Lung (tissue), 12 donors: ENCODE measurements around the gene TMEM59L. TPM values are rescaled to one million over a fixed set of nuclear protein-coding genes. Genes with fewer than 3 reads are reported as not detected.
A peak's percentile ranks its signal among the peaks of the same experiment; 100 is the strongest.

Source experiments
- ATAC-seq: fragments of 200-7000 bp; cut with Tn5 transposase; one replicate; pipeline ENCODE4 v1.9.1; 2020; ENCODE audit warnings: moderate number of reproducible peaks; ENCODE audit not compliant: insufficient read depth, low FRiP score
- DNase-seq, 3 donors: peaks; one replicate each; pipeline ENCODE4 v3.0.0-alpha.2; 2013 to 2017
- H3K27ac ChIP-seq, 2 donors: one replicate each; pipeline ENCODE4 v1.5.1; 2013; ENCODE audit warnings: mild to moderate bottlenecking in 2 of 2, moderate library complexity in 2 of 2, control low read depth in 1 of 2, inconsistent platforms in 1 of 2, low read depth in 1 of 2, low read length in 1 of 2
- H3K27me3 ChIP-seq, 3 donors: one replicate each; pipeline ENCODE4 v1.5.1; 2013; ENCODE audit warnings: low read length in 2 of 3; ENCODE audit not compliant: control insufficient read depth in 3 of 3, insufficient read depth in 3 of 3
- H3K36me3 ChIP-seq, 4 donors: one replicate each; pipeline ENCODE4 v1.5.1; 2013; ENCODE audit warnings: low read length in 4 of 4, mild to moderate bottlenecking in 1 of 4, moderate library complexity in 1 of 4; ENCODE audit not compliant: control insufficient read depth in 4 of 4, insufficient read depth in 4 of 4
- H3K4me1 ChIP-seq, 5 donors: one replicate each; pipeline ENCODE4 v1.5.1; 2013; ENCODE audit warnings: low read length in 5 of 5, mild to moderate bottlenecking in 2 of 5, moderate library complexity in 1 of 5; ENCODE audit not compliant: control insufficient read depth in 5 of 5, insufficient read depth in 5 of 5
- H3K4me3 ChIP-seq: one replicate; pipeline ENCODE4 v1.5.1; 2013; ENCODE audit warnings: mild to moderate bottlenecking, control low read depth, moderate library complexity
- H3K9ac ChIP-seq, 2 donors: one replicate each; pipeline ENCODE4 v1.5.1; 2013; ENCODE audit warnings: low read length in 2 of 2, control low read depth in 1 of 2; ENCODE audit not compliant: insufficient read depth in 1 of 2
- H3K9me3 ChIP-seq, 4 donors: one replicate each; pipeline ENCODE4 v1.5.1; 2013; ENCODE audit warnings: low read length in 3 of 4, mild to moderate bottlenecking in 1 of 4, moderate library complexity in 1 of 4; ENCODE audit not compliant: control insufficient read depth in 4 of 4, insufficient read depth in 3 of 4
- WGBS, 2 donors: extraction: QIAGEN DNeasy Blood & Tissue Kit; methylation state at CpG; one replicate each; pipeline ENCODE4 v1.1.7; 2013; 5-methylcytosine and 5-hydroxymethylcytosine counted together
- polyA plus RNA-seq, 2 donors: library from polyadenylated mRNA; stranded (reverse); fragments of 200-250 nt; gene quantifications; one replicate each; pipeline ENCODE4 v1.2.1, GENCODE V29; 2013
- total RNA-seq, 2 donors: library from RNA; depleted of rRNA in 1 of 2; stranded (reverse); fragments of >200 nt in 1 of 2; gene quantifications; one replicate each; pipeline ENCODE4 v1.2.1, GENCODE V29; 2014 to 2021
- TF ChIP-seq, protein P1 (sequence below): IDR thresholded peaks from 2 replicates; pipeline ENCODE4 v1.5.1; 2012; ENCODE audit warnings: mild to moderate bottlenecking; ENCODE audit errors: control extremely low read depth, extremely low read depth
- donor health status: control.
- donor health status: control.
- donor health status: Bipolar disorder and iron deficiency.
- donor health status: healthy.
- donor health status: DM: yes; HTN: yes; CAD: no.

TMEM59L gene
- total and polyA plus RNA-seq, 4 donors, result 0.49 to 2.8 (median 1.4) TPM

DNA sequence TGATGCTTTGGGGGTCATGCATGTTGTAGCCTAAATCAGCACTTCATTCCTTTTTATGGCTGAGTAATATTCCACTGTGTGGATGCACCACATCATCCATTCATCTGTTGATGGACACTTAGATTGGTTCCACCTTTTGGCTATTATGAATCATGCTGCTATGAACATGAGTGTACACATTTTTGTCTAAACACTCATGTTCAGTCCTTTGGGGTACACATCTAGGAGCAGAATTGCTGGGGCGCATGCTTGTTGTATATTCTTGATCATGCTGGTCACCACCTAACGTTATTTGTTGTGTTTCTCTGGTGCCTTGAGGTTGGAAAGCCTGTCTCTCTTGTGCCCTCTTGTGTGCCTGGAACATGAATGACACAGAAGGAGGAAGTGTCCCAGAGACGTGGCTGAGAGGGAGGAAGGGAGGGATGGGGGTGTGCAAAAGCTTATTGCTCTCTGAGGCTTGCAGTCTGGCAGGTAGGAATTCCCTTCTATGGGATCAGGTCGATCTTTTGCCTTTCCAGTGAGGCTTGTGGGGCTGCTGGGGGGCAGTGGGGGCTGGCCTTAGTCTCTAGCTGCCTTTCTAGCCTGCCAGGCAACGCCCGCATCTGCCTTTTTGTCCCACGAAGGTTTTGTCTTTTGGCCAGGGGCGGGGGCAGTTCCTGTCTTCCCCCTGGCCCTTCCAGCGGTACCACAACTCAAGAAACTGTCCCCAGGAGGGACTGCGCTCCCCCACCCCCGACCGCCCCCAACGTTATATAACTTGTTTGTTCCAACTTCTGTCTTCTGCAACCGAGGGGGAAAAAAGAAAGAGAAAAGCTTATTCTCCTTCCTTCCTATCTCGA is 31.7 kb downstream of the TMEM59L start:
- H3K4me3 ChIP-seq, result no peak overlapping the region
- TF ChIP-seq, protein P1, sequence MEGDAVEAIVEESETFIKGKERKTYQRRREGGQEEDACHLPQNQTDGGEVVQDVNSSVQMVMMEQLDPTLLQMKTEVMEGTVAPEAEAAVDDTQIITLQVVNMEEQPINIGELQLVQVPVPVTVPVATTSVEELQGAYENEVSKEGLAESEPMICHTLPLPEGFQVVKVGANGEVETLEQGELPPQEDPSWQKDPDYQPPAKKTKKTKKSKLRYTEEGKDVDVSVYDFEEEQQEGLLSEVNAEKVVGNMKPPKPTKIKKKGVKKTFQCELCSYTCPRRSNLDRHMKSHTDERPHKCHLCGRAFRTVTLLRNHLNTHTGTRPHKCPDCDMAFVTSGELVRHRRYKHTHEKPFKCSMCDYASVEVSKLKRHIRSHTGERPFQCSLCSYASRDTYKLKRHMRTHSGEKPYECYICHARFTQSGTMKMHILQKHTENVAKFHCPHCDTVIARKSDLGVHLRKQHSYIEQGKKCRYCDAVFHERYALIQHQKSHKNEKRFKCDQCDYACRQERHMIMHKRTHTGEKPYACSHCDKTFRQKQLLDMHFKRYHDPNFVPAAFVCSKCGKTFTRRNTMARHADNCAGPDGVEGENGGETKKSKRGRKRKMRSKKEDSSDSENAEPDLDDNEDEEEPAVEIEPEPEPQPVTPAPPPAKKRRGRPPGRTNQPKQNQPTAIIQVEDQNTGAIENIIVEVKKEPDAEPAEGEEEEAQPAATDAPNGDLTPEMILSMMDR, result no peak
- no peaks in the 10 kb centered on the region for H3K9me3 ChIP-seq
- no peak for ATAC-seq
- peaks cover 0 to 16% (median 12%) of the 10 kb centered on the region in 5 donors for H3K4me1 ChIP-seq
- DNase-seq, result no peak
- 27 to 55% methylated on average over 15 of the region's 15 CpGs for WGBS, 2 donors
- no peak overlapping the region for H3K9ac ChIP-seq
- H3K36me3 ChIP-seq, result peaks cover 0 to 2% (median 0%) of the 10 kb centered on the region in 4 donors
- no peak overlapping the region for H3K27ac ChIP-seq
- no peaks in the 10 kb centered on the region for H3K27me3 ChIP-seq

DNA sequence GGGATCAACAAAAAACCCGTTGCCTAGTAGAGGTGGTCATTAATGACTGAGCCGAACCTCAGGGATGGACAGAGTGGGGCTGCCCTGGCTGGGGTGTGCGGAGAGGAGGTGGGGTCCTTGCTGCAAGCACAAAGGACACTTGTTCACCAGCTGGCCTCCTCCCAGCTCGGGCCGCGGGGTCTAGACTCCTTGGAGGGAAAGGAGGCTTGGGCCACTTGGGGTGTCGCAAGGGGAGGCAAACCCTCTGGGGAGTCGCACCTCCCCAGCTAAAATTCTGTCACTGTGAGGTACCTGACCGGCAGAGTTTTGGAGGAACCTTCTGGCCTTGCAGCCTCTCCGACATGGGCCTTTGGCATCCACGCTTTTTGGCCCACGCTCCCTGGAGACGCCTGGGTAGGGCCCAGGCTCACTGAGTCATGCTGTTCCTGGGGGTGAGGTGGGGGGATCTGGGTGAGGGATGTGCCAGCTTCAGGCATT is 32.4 kb downstream of the TMEM59L start:
- Histone ChIP-seq H3K27ac (no peak overlapping the region), H3K4me1 (peaks cover 0 to 23% (median 11%) of the 10 kb centered on the region in 5 donors), H3K27me3 (no peaks in the 10 kb centered on the region), H3K9ac (no peak overlapping the region), H3K4me3 (no peak overlapping the region), H3K9me3 (no peaks in the 10 kb centered on the region), H3K36me3 (peaks cover 0 to 2% (median 0%) of the 10 kb centered on the region in 4 donors)
- ATAC-seq (no peak), DNase-seq (no peak)
- TF ChIP-seq, protein P1, result no peak
- WGBS, 2 donors, result 69 to 83% methylated on average over 13 of the region's 13 CpGs

DNA sequence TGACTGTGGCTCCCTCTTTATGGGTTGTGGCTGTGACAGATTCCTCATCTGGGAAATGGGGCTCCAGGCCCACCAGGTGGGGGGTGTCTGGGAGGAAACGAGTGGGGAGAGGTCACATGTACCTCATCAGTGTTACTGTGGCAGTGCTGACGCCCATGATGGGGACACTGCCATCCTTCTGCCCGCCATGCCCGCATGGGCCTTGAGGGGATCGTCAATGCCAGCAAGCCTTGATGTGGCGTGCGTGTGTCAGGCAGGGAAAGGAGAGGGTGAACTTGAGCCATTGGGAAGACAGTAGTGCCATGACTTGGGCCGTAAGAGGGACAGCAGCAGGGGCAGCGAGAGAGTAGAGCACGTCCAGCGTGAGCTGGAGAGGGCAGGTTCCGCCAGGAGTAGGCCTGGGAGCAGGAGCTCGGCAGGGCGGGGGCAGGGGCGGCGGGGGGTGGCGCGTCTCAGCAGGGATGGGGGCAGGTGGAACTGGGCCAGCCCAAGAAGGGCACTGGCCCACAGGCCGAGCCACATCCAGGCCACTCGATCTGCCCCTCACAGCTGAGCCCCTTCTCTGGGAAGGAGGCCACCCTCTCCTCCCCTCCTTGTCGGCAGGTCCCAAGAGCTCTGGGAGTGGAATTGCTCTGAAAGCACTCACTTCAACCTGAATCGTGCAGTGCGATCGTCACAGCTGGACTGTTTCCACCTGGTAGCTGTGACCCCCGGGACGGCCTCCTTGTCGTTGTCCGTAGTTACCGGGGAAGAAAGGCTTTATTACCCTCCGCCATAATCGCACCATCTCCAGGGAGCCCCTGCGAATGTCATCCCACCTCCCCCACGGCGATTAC is 34.1 kb downstream of the TMEM59L start:
- 86 to 95% methylated on average over 30 to 34 of the region's 34 CpGs for WGBS, 2 donors
- Histone ChIP-seq H3K4me1 (peaks cover 0 to 36% (median 20%) of the 10 kb centered on the region in 5 donors), H3K9ac (peak overlapping the region in 1 of 2 donors; percentile 19), H3K27ac (no peak overlapping the region), H3K4me3 (no peak overlapping the region), H3K9me3 (no peaks in the 10 kb centered on the region), H3K27me3 (no peaks in the 10 kb centered on the region), H3K36me3 (no peaks in the 10 kb centered on the region)
- TF ChIP-seq, protein P1, result no peak
- DNase-seq (peak; percentile 41 to 70 (median 68)), ATAC-seq (no peak)
